Measurements from ENCODE around the gene PASK.

PASK gene

GRCh38 chr2:241126201-241126611 is 23.1 kb downstream of the PASK start:
- in situ Hi-C loops (cut with HindIII; ENCODE audit: low sequenced_read_pairs) = no loop called here
- TF ChIP-seq CTCF (IDR thresholded peaks at IDR 0.05; ENCODE audit: low read depth, low read length, missing control alignments) = no peak
- H3K4me3 ChIP-seq (ENCODE audit: low read depth, low read length) = no peak overlapping the region
- no peak for DNase-seq (ENCODE audit: low read depth)

GRCh38 chr2:241125626-241126025 is 23.6 kb downstream of the PASK start:
- no peak for DNase-seq (ENCODE audit: low read depth)

GRCh38 chr2:241123816-241124536 is 25.3 kb downstream of the PASK start:
- no peak for DNase-seq (ENCODE audit: low read depth)
- no peak overlapping the region for H3K4me3 ChIP-seq (ENCODE audit: low read depth, low read length)
- TF ChIP-seq CTCF (IDR thresholded peaks at IDR 0.05; ENCODE audit: low read depth, low read length, missing control alignments) = no peak
- in situ Hi-C loops (cut with HindIII; ENCODE audit: low sequenced_read_pairs) = no loop called here

More at GRCh38 chr2:241125626-241126025, 23.6 kb downstream of the PASK start:
- H3K4me3 ChIP-seq (ENCODE audit: low read depth, low read length) = no peak overlapping the region
- TF ChIP-seq CTCF (IDR thresholded peaks at IDR 0.05; ENCODE audit: low read depth, low read length, missing control alignments) = no peak
- in situ Hi-C loops (cut with HindIII; ENCODE audit: low sequenced_read_pairs) = no loop called here

GRCh38 chr2:241122376-241123002 is 26.8 kb downstream of the PASK start:
- DNase-seq (ENCODE audit: low read depth) = no peak
- no peak overlapping the region for H3K4me3 ChIP-seq (ENCODE audit: low read depth, low read length)
- no peak for TF ChIP-seq CTCF (IDR thresholded peaks at IDR 0.05; ENCODE audit: low read depth, low read length, missing control alignments)
- in situ Hi-C loops (cut with HindIII; ENCODE audit: low sequenced_read_pairs) = no loop called here

- no peak overlapping the region for H3K4me3 ChIP-seq (ENCODE audit: low read depth, low read length)
- in situ Hi-C loops (cut with HindIII; ENCODE audit: low sequenced_read_pairs) = no loop called here
- no peak for DNase-seq (ENCODE audit: low read depth)
- no peak for TF ChIP-seq CTCF (IDR thresholded peaks at IDR 0.05; ENCODE audit: low read depth, low read length, missing control alignments)
Measured at GRCh38 chr2:241121008-241121407, 28.3 kb downstream of the PASK start.

- TF ChIP-seq CTCF (IDR thresholded peaks at IDR 0.05; ENCODE audit: low read depth, low read length, missing control alignments) = no peak
- in situ Hi-C loops (cut with HindIII; ENCODE audit: low sequenced_read_pairs) = no loop called here
- DNase-seq (ENCODE audit: low read depth) = no peak
- H3K4me3 ChIP-seq (ENCODE audit: low read depth, low read length) = no peak overlapping the region
Measured at GRCh38 chr2:241120440-241120839, 28.8 kb downstream of the PASK start.

Measured in astrocyte of the cerebellum (primary cell).